GM19438 (cell line): ENCODE data around the gene SEMA6A.
A peak's percentile ranks its signal among the peaks of the same experiment; 100 is the strongest.

Source experiments
- ATAC-seq: cut with Tn5 transposase; IDR thresholded peaks from one replicate; pipeline ENCODE4 v1.9.1; 2021; ENCODE audit warnings: low read depth; ENCODE audit not compliant: unreplicated experiment

The SEMA6A gene

DNA sequence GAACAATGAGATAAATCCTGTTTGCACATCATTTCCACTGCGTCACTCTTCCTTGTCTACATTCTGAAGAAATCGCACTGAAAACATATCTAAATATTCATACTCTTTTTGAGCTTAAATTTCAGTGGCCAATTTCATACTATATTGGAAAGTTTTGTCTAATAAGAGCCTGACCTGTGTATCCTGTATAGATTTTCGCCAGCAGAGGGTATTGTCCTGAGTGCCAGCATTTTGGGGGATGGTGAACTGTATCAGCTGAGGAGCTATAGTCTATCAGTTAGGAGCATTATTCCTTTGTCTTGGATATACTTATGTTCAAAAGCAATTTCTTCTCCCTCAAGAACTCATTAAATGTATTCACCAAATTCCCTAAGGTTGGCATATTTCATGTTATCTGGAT is 102.3 kb downstream of the SEMA6A start:
- no peak for ATAC-seq

DNA sequence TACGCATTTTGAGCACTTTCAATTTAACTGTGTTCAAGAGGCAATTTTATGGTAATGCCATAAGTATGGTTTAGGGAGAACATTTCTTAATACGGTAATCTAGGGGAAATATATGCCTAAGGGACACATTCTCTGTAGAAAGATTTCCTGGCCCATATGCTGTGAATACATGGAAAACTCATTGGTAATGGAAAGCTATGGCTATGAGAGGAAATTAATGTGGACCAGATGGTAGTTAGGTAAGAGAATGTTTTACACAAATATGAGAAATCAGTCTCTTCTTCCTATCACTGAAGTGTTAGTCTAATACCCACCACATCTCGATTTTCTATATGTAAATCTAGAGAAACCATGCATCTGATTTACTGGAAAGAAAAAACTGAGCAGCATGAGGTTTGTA is 105.0 kb downstream of the SEMA6A start:
- no peak for ATAC-seq

DNA sequence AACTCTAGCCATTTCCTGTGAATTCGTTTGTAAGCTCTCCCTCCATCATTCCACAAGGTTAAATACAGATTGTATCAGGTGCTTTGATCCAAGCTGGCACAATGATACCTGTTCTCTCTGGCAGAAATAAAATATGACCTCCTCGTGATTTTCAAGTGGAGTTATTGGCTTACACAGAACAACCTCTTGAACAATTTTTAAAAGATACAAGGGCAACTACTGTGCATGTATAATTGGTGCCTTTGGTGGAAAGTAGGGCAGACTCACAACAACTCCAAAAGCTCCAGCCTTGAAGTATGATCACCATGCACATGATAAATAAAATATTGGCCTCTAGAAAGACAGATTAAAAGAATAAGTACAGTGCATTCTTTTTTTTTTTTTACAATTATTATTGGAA is 106.0 kb downstream of the SEMA6A start:
- ATAC-seq: no peak

DNA sequence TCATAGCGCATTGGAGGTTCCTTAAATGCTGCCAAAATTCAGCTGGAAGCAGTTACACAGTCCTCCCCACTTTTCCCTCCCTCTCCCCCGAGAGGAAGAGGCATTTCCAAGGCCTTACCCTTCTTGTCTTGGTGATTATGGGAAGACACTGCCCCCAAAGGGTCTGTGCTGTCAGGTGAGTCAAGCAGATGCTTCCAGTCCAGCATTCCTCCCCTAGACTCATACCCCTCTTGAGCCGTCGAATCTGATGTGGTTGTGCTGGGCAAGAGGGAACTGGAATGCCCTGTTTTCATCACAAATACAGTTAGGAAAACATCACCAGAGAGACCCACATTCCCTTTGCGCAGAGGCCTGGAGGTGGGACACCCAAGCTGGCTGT is 107.2 kb downstream of the SEMA6A start:
- no peak for ATAC-seq

- ATAC-seq: no peak
These were observed 107.7 kb downstream of the SEMA6A start for GRCh38 chr5:116466727-116467464.

DNA sequence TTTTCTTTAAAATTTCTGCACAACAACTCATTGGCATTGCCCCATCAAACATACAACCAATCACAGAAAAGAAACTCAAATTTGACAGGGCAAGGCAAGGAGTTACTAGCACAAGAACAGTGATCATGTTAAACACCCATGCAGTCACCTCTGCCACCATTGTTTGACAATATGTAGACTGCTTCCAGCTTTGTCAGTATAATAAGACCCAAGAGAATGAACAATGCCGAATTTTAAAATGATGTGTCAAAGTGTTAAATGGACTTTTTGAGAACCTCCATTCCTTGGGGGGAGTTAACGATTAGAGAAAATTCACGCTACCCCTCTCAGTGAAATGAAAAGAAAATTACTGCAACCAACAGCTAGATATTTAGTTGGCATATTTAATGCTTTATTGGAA is 109.2 kb downstream of the SEMA6A start:
- no peak for ATAC-seq

DNA sequence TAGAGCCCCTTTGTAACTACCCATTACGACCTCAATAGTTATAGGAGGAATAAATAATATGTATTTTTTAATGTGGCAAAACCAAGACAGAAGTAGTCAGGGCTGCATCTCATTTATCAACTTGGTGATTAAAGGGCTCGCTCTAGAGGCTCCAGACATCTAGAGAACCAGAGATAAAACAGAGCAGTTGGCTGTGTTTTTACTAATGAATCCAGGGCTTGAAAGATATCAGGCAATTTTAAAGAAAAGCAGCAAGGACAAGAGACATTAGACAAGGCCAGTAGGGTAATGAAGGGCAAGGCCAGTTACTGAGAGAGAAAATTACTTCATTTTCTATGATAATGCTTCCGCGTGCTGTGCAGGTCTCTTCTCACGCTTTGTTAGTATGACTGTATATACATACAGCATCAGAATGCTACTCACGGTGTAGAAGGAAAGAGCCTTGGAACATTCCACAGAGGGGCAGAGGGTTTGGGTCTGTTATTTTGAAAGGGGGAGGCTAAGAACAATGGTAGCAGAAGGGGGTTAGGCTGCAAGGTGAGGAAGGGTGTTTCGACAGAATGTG is 110.4 kb downstream of the SEMA6A start:
- no peak for ATAC-seq

DNA sequence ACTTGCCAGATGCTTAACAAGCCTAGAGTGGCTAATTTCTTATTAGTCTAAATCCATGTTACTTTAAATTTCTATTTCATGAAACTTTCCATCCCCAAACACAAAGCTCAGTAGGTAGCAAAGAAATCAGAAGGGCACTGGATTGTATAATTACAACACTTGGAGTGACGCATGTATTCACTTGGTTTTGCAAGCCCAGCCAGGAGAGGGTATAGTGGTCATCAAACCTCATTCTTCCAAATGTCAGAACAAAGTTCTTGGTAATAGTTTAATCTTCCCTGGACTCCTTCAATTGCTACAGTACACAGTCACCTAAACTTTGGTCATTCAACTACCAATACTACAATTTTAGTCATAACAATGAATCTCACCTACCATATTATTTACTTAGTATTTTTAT is 112.1 kb downstream of the SEMA6A start:
- no peak for ATAC-seq

DNA sequence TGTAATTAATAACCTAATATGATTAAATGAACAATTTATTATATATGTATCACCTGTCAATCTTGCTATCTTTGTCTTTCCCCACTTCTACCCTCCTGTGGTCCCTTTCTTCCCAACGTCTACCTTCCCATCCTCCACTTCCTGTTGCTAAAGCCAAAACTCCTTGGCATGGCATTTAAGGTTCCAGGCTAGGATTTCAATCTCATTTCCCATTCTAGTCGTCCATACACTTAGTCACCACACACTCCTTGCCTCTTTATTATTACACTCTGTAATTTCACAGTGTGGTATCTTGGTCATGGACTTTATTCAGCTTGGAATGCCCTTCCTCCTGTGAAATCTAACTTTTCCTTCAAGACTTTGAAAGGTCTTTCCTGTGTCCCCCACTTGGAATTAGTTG is 115.3 kb downstream of the SEMA6A start:
- ATAC-seq: no peak

DNA sequence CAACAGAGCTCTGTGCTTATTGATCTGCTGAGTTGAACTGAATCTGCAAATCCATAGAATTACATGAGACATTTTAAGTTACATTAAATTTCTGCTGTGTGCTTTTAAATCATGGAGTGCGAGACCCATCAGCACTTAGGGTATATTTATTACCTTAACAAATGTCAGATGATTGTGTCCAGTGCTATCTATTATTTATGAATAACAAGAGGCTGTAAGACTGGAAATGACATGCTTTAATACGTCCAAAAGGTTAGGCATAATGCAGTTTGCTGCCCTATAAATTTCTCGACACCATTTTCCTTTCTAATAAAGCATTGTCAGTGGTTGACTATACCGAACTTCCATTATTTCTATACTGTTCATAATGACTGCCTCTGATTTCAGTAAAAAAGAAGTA is 117.6 kb downstream of the SEMA6A start:
- ATAC-seq: no peak

- no peak for ATAC-seq
These were observed 118.6 kb downstream of the SEMA6A start for GRCh38 chr5:116456036-116456435.

DNA sequence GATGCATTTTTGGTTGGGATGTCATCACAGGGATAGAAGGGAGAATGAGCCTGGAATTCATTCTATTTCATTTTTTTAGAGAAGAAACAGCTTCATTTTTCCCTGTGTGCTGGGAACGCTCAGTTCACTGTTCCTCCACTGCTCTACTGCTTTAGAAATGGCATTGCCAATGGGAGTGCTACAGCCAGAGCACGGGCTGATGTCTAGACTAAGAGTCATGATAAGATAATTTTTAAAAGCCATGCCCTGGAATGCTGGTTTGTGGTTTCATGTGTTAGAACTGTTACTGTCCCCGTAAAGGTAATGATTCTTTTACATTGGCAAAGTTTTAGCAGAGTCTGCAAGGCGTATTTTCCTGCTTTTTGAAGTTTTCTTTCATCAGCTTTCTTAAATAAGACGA is 119.6 kb downstream of the SEMA6A start:
- ATAC-seq: no peak

GRCh38 chr5:116454417-116454927 is 120.2 kb downstream of the SEMA6A start:
- ATAC-seq: peak; percentile 99

DNA sequence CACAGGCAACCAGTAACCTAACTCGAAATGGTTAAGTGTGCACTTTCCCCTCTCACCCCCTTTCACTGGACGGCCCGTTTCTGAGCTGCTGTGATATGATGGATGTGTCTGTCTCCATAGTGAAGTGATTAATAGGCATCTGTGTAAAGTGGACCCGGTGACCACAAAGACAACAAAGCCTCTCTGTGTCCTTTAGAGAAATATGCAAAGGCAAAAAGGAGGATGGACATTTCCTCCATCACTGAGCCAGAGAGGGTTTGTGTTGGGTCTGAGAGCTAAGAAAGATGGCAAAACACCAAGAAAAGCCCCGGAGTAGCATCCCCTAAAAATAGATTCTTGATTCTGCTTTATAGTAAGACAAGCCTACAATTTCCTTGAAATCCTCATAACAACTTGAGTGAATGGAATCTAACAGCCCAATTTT is 120.6 kb downstream of the SEMA6A start:
- peak; percentile 6 for ATAC-seq

DNA sequence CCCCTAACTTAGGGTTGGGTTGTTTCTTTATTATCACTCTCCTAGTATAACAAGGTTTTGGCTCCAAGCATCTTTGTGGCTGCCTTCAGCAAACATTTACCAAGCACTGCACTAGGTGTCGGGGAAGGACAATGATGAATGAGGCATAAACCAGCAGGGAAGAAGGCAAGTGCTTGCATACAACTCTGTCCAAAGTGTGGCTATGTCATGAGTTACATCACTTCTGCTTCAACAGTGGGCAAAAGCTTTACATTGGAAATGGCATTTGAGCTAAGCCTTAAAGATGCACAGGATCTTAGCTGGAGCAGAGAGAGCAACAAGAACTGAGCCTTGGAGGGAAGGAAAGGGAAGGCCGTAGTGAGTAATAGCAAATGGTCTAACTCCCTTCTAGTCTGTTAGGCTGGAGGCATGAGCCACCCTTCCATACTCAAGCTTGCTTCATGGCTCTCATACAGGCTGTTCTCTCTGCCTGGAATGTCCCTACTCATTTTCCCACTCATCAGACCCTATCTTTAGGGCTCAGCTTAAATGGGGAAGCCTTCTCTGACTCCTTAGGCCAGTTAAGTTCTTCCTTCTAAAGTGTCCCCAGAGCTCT is 121.8 kb downstream of the SEMA6A start:
- ATAC-seq: no peak

DNA sequence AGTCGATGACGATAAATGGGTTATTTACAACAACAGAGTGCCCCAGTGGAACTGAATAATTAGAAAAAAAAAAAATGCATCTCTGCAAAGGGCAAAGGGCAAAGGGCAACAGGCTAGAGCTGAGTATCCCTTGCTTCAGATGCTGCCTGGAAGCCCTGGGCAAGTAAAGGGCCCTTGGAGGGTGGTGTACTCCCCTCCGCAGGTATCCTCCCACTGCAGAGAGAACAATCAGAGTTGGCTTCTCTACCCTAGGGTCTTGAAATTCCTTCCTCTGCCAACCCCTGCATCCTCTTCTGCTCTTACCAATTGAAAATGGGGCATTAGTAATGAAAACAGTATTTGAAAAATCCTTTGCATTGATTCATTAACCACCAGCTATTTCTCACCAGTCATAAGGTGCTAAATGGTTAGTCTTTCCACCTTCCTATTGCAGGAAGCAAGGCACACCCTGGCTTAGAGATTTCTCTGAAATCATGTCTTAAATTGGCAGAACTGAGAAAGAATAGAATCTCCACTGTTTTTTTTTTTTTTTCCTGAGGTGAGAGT is 122.6 kb downstream of the SEMA6A start:
- no peak for ATAC-seq

GRCh38 chr5:116451066-116451465 is 123.6 kb downstream of the SEMA6A start:
- no peak for ATAC-seq

DNA sequence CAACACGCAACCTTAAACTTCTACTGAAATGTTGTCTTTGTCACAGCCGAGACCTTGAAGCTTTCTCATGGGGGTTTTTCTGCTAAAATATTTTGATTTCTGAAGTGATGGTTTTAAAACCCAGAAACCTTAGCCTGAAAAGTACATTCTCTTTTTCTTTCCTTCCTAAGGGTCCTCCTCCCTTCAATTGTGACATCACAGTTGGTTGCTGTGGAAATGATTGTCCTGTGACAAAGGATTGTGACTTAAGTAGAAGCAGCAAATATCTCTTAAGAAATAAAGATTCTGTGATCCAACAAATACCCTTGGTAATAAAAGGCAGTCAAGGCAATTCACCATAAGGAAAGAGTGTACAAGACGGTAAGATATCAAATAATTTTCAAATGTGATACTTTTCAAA is 125.2 kb downstream of the SEMA6A start:
- no peak for ATAC-seq

- ATAC-seq: no peak
These were observed 125.7 kb downstream of the SEMA6A start for GRCh38 chr5:116448870-116449427.

GRCh38 chr5:116448450-116448849 is 126.2 kb downstream of the SEMA6A start:
- no peak for ATAC-seq

DNA sequence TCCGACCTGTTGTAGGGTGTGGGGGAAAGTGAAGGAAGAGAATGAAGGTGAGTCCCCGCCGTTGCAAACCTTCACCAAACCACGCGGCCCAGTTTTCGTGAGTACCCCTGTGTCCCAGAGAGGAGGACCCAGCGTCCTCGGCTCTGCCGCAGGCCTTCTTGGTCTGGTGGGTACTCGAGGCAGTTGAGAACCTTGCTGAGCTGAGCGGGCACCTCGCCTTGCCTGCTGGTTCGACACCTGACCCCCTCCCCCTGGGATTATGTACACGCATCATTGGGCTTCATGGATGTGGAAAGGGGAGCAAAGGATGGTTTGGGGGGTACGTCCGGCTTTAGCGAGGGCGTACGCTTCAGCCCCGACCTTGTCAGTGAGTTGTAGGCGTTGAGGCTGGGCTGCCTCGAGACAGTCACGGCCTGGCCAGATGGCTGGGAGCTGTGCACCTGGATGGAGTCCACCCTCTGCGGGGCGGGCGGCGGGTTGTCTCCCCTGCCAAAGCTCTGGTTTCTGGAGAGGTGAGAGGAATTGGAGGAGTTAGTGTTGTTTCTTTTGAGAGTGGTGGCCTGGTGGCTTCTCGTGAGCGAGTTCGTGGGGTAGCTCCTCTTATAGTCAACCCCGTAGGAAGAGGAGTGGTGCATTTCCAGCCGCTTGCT is 128.1 kb downstream of the SEMA6A start:
- ATAC-seq: no peak
